Right hindlimb (tissue), 1 donor: ENCODE measurements around the gene REEP3.

Source experiments
- DNase-seq: peaks from one replicate; pipeline ENCODE4 v3.0.0-alpha.2; 2018

REEP3 gene

GRCh38 chr10:63515002-63515763, 6.0 kb upstream of the REEP3 start:
- peak; percentile 30 for DNase-seq

- no peak for DNase-seq
Observed at GRCh38 chr10:63516207-63516606, 5.0 kb upstream of the REEP3 start.

- no peak for DNase-seq
Observed at GRCh38 chr10:63518690-63519288, 2.4 kb upstream of the REEP3 start.

- peak; percentile 85 for DNase-seq
Observed at GRCh38 chr10:63521416-63522276, 445 bp downstream of the REEP3 start.

GRCh38 chr10:63522277-63522687, 1.1 kb downstream of the REEP3 start:
- DNase-seq = no peak

GRCh38 chr10:63522995-63523394, 1.8 kb downstream of the REEP3 start:
- DNase-seq = no peak

GRCh38 chr10:63525021-63525420, 3.8 kb downstream of the REEP3 start:
- DNase-seq = no peak

GRCh38 chr10:63527401-63527800, 6.2 kb downstream of the REEP3 start:
- no peak for DNase-seq

- no peak for DNase-seq
Observed at GRCh38 chr10:63528084-63528744, 7.0 kb downstream of the REEP3 start.

- no peak for DNase-seq
Observed at GRCh38 chr10:63530409-63530808, 9.2 kb downstream of the REEP3 start.

GRCh38 chr10:63534723-63535122, 13.5 kb downstream of the REEP3 start:
- no peak for DNase-seq

- no peak for DNase-seq
Observed at GRCh38 chr10:63536698-63537097, 15.5 kb downstream of the REEP3 start.

GRCh38 chr10:63537536-63537935, 16.3 kb downstream of the REEP3 start:
- DNase-seq = no peak

GRCh38 chr10:63539377-63539776, 18.2 kb downstream of the REEP3 start:
- DNase-seq = no peak

GRCh38 chr10:63539994-63540393, 18.8 kb downstream of the REEP3 start:
- no peak for DNase-seq

- DNase-seq = no peak
Observed at GRCh38 chr10:63542835-63543575, 21.8 kb downstream of the REEP3 start.

- DNase-seq = no peak
Observed at GRCh38 chr10:63543576-63543962, 22.4 kb downstream of the REEP3 start.

GRCh38 chr10:63544418-63544817, 23.2 kb downstream of the REEP3 start:
- DNase-seq = no peak

GRCh38 chr10:63547628-63548360, 26.6 kb downstream of the REEP3 start:
- no peak for DNase-seq

GRCh38 chr10:63548860-63549259, 27.7 kb downstream of the REEP3 start:
- DNase-seq = no peak

GRCh38 chr10:63549810-63550209, 28.6 kb downstream of the REEP3 start:
- DNase-seq = no peak

GRCh38 chr10:63553031-63553430, 31.8 kb downstream of the REEP3 start:
- DNase-seq = no peak
